DMS53 treated with DMSO at 0.1 percent for 48 hours (cell line): ENCODE measurements around the gene CSF2.

Experiments used
- DNase-seq: peaks from one replicate; lab custom pipeline; 2025; ENCODE audit not compliant: unreplicated experiment; lab: John Stamatoyannopoulos, UW

The CSF2 gene

GRCh38 chr5:132067941-132068808 is 5.4 kb upstream of the CSF2 start:
- DNase-seq: no peak

DNA sequence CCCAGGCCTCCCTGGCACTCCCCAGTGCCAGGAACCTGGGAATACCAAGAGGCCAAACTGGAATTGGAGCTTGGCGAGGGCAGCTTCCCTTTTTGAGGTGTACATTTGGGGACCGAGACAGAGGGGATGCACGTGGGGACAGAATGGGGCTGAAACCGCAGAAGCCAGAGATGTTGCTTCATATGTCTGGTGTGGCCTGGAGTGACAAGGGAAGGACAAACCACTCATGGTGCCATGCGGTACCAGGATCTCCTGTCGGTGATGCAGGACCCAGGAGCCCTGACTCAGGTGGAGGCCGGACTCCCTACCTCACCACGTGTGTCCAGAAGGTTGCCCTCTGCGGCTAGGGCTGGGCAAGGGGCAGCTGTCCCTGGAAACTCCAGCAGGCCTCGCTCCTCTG is 4.0 kb upstream of the CSF2 start:
- no peak for DNase-seq

DNA sequence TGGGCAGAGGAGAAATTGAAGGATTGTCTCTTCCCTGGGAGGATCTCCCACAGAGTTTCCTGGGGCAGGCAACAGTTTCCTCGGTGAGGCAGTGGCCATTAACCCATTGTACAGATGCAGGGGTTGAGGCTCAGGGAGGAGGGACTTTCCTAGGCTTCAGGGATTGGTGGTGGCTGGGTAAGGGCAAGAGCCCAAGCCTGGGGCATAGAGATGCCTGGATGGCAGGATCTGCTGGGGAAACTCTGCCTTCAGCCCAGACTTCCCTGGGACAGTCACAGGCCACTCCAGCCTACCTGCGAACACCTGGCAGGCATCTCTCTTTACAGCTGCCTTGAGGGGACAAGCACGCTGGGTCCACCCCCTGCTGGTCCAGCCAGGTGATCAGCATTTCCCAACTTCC is 3.6 kb upstream of the CSF2 start:
- DNase-seq: no peak

GRCh38 chr5:132070460-132071337 is 2.9 kb upstream of the CSF2 start:
- no peak for DNase-seq

- DNase-seq: no peak
Measured at GRCh38 chr5:132071338-132071707, 2.3 kb upstream of the CSF2 start.

GRCh38 chr5:132072070-132072469 is 1.5 kb upstream of the CSF2 start:
- no peak for DNase-seq

GRCh38 chr5:132072528-132072927 is 1.1 kb upstream of the CSF2 start:
- DNase-seq: peak; percentile 74

DNA sequence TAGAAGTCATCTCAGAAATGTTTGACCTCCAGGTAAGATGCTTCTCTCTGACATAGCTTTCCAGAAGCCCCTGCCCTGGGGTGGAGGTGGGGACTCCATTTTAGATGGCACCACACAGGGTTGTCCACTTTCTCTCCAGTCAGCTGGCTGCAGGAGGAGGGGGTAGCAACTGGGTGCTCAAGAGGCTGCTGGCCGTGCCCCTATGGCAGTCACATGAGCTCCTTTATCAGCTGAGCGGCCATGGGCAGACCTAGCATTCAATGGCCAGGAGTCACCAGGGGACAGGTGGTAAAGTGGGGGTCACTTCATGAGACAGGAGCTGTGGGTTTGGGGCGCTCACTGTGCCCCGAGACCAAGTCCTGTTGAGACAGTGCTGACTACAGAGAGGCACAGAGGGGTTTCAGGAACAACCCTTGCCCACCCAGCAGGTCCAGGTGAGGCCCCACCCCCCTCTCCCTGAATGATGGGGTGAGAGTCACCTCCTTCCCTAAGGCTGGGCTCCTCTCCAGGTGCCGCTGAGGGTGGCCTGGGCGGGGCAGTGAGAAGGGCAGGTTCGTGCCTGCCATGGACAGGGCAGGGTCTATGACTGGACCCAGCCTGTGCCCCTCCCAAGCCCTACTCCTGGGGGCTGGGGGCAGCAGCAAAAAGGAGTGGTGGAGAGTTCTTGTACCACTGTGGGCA is 642 bp downstream of the CSF2 start:
- DNase-seq: no peak

GRCh38 chr5:132074772-132075718 is 1.5 kb downstream of the CSF2 start:
- peak; percentile 10 for DNase-seq

DNA sequence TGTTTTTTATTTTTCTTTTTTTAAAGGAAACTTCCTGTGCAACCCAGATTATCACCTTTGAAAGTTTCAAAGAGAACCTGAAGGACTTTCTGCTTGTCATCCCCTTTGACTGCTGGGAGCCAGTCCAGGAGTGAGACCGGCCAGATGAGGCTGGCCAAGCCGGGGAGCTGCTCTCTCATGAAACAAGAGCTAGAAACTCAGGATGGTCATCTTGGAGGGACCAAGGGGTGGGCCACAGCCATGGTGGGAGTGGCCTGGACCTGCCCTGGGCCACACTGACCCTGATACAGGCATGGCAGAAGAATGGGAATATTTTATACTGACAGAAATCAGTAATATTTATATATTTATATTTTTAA is 2.1 kb downstream of the CSF2 start:
- DNase-seq: no peak

DNA sequence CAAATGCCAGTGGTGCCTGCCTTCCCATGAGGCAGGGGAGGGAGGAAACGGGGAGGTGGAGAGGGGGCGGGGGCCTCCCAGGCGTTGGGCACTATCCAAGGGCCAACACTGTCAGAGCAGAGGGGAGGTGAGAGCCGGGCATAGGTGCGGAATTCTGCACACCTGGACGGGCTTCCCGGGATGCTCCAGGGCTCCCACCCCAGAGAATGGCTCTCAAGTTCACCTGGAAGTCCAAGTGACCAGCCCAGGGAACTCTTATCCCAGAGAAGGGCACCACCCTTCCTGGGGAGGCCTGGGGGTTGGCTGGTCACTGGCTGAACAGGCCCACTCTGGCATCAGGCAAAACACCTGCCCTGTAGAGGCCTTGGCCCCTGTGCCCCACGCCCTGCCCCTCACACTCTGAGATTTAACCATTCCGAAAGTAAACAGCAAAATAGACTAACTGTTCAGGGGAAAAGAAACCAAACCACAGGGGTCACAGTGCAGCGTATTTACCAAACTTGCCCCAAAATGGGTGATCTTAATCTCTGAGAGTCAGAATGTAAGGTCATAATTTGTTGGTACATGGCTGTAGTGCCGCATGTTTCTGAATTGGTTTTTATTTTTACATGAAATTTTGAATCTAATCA is 2.7 kb downstream of the CSF2 start:
- DNase-seq: no peak

- no peak for DNase-seq
Measured at GRCh38 chr5:132076983-132077382, 3.4 kb downstream of the CSF2 start.

DNA sequence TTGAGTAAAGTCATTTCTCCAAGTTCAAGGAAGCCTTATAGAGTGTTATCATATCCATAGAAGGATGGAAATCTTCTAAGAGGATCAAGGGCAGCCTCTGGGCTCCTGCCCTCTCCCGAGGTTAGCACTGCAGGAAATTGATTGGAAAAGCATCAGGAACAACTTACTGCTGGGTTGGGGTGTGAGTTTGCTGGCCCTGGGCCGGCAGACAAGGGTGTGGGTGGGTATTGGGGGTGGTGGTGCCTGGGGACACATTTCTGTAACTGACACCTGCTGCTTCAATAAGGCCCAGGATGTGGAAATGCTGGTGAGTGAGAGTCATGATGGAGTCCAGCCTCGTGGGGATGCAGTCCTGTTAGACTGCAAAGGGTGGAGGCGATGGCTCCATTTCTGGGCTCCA is 5.5 kb downstream of the CSF2 start:
- no peak for DNase-seq

DNA sequence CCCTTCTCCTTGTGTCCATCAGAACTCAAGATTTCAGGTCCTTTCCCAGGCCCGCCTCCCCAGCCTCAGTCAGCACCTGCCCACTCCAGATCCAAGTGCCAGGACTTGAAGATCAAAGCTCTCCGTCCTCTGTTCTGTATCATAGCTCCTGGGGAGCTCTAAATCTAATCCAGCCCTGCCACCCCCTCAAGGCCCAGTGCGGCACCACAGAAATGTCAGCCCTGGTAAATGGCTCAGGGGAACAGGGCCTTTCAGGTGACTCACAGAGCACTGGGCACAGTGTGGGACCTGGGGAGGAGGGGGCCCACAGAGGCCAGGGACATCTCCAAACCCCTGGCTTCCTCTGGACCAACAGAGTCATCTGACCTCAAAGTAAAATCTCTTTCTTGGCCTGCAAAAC is 6.0 kb downstream of the CSF2 start:
- DNase-seq: no peak

GRCh38 chr5:132080595-132080994 is 7.0 kb downstream of the CSF2 start:
- DNase-seq: no peak

GRCh38 chr5:132081458-132081857 is 7.9 kb downstream of the CSF2 start:
- DNase-seq: no peak

DNA sequence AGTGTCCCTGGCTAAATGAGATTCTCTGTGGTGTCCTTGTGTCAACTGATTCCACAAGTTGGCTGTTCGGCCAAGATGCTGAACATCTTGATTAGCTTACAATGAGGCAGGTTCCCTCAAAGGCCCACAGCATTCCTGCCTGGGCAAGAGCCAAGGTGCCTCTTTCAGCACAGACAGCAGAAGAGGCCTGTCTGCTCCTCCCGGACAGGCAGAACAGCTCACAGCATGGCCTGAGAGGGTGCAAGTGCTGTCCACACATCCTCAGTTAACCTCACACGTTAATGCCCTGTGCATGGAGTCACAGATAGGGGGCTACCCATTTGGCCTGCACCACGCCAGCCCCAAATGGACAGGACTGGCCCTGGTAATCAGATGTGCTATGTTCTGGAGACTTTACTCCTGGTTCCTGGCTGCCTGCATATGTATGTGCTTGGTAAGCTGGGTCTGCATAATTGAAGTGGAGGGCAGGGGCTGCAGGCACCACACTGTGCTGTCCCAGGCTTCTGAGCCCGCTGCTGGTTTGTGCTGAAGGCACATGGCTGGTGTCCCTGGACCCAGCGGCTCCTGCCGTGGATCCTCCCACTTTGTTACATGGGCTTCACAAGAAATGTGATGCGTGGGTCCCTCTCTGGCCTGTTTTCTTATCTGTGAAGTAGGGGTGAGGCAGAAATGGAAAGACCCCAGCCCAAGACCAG is 8.9 kb downstream of the CSF2 start:
- no peak for DNase-seq

DNA sequence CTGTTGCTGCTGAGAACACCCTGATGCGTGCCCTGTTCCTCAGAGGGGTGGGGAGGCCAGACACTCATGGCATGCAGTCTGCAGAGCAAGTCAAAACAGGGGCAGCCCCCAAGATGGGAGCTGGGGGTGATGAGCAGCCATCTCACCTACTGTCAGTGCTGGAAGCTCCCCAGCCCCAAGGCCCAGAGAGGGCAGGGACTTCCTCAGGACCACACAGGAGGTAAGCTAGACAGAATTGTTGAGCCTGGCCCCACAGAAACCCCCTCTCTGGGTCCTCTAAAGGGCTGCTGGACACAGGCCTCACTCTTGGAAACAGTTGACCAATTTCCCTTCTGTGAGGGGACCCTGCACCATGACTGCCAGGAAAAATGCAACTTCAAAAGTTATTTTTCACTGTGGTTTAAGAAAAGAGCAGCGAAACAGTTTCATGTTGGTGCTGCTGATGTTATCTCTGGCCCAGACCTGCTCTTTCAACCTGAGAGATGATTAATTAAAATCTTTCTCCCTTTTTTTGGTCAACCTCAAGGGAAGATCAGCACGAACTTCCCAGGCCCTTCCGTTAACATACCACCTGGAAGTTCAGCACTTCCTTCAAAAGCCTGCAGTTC is 9.6 kb downstream of the CSF2 start:
- no peak for DNase-seq

GRCh38 chr5:132085686-132086085 is 12.1 kb downstream of the CSF2 start:
- no peak for DNase-seq
